Measurements from ENCODE around the gene AP1S1.

- TF ChIP-seq EZH2 (conservative IDR thresholded peaks at IDR 0.05; ENCODE audit: low read depth, low read length) (no peak), IRF9 (CRISPR knock-in tag; IDR thresholded peaks at IDR 0.05; ENCODE audit: borderline replicate concordance) (no peak)
These were observed 30.6 kb upstream of the AP1S1 start for GRCh38 chr7:101123703-101124068.

All from HepG2 (cell line).